Ovary (tissue), 3 donors: ENCODE data around the gene ROR2.

Source experiments
- EP300 ChIP-seq: sonication (generic); formaldehyde crosslinking; IDR thresholded peaks from one replicate; pipeline ENCODE4 v1.6.1; 2017; ENCODE audit warnings: antibody characterized with exemption
- POLR2A ChIP-seq: fragments of 450-650 bp; IDR thresholded peaks from one replicate; pipeline ENCODE4 v1.6.1; 2017; ENCODE audit warnings: antibody characterized with exemption, mild to moderate bottlenecking, moderate library complexity
- TF ChIP-seq, protein P1 (sequence below), 3 donors: fragments of 450-650 bp in 2 of 3; fragments of 200-600 bp in 1 of 3; IDR thresholded peaks; one replicate each; pipeline versions ENCODE4 v1.5.1 to v1.8.0; 2016 to 2022; ENCODE audit warnings: antibody characterized with exemption in 3 of 3, mild to moderate bottlenecking in 1 of 3
- donor health status: DM: no; HTN: no; CAD: no.

- TF ChIP-seq, protein P1, sequence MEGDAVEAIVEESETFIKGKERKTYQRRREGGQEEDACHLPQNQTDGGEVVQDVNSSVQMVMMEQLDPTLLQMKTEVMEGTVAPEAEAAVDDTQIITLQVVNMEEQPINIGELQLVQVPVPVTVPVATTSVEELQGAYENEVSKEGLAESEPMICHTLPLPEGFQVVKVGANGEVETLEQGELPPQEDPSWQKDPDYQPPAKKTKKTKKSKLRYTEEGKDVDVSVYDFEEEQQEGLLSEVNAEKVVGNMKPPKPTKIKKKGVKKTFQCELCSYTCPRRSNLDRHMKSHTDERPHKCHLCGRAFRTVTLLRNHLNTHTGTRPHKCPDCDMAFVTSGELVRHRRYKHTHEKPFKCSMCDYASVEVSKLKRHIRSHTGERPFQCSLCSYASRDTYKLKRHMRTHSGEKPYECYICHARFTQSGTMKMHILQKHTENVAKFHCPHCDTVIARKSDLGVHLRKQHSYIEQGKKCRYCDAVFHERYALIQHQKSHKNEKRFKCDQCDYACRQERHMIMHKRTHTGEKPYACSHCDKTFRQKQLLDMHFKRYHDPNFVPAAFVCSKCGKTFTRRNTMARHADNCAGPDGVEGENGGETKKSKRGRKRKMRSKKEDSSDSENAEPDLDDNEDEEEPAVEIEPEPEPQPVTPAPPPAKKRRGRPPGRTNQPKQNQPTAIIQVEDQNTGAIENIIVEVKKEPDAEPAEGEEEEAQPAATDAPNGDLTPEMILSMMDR (IDR thresholded peaks at IDR 0.05) = no peak
- TF ChIP-seq POLR2A = no peak
- TF ChIP-seq EP300 = no peak
These were observed 15.4 kb downstream of the ROR2 start for GRCh38 chr9:91934654-91935053.
